HG03558 (cell line): ENCODE data around the gene ITGA5.

Experiments
- ATAC-seq: cut with Tn5 transposase; IDR thresholded peaks from one replicate; pipeline ENCODE4 v1.9.1; 2021; ENCODE audit warnings: moderate number of reproducible peaks; ENCODE audit not compliant: unreplicated experiment; ENCODE audit errors: extremely low read depth

ITGA5 gene

GRCh38 chr12:54392485-54393206 lies 26.4 kb downstream of the ITGA5 start:
- ATAC-seq = no peak

DNA sequence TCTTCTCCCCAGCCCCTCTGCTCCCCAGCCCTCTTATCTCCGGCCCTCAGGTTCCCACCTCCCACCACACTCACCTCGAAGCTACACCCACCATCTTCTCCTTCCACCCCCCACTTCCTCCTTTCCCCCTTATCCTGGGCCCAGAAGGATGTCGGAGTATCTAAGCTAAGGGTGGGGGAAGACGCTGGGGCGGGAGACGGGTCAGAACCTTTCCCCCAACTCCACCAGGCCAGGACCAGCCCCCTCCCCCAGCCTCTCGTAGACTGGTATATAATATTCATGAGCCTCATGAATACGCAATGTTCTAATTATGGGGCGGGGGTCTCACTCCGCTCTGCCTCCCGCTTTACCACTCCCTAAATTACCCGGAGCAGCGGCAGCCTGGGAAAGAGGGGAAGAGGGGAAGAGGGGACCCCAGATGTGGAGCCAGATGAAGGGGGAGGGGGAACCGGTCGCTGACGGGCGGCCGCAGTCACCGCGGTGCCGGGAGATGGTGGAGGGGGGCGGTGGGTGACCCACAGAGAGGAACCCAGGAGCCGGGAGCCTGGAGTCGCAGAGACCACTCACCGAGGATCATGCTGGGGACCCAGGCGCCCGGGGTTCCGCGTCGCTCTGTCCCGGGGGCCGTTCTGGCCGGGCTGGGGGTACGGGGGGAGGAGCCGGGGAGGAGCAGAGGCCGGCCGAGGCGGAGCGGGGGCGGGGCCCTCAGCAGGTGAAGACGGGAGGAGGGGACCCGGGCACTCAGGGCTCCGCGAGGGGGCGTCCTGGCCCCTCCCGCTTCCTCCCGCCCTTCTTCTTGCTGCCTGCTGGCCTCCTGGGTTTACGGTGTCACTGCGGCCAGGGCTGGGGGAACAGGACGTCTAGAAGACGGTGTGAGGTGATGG lies 28.2 kb downstream of the ITGA5 start:
- no peak for ATAC-seq

DNA sequence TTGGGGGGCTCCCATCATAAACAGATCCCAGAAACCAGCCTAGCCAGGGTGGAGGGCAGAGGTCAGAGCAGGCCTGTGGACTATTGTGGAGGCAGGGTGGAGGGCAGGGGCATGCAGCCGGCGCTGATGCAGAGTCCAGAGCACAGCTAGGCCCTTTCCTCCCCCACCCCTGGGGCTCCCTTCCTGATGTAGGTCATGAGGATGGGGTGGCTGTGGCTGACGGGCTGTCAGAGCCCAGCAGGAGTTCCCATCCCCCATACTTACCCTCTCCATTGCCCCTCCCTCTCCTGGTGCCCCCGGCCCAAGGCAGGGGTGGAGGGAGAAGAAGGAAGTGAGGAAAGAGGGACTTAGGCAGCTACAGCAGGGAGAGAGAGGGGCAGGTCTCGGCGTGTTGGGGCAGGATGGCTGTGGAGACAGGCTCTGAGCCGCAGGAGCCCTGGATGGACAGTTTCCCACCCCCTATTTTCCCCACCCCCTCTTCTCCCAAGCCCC lies 28.8 kb downstream of the ITGA5 start:
- ATAC-seq = no peak

DNA sequence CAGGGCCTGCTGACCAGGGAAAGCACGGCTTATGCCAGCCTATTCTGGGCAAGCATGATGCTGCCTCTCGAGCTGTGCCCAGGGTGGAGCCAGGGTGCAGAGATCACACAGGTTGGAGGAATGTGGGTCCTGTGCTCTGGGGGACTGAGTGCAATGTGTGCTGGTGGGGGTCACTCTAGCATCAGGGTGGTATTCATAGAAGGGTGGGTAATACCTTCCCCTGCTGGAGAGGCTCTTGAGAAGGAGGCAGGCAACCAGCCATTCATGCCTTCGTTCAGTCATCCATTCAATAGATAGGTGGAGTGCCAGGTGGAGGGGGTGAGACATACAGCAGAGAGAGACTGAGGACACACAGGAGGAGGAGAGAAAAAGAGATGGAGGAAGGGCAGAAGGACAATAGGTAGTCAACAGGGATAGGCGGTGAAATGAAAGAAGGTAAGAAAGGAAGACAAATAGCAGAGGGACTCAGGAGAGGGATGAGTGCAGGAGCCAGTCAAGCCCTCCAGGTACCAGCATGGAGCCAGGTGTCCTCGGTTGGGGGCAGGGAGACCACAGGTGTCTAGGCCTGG lies 29.4 kb downstream of the ITGA5 start:
- ATAC-seq = no peak

- no peak for ATAC-seq
These were observed 29.9 kb downstream of the ITGA5 start for GRCh38 chr12:54389134-54389508.

GRCh38 chr12:54388237-54389133 lies 30.6 kb downstream of the ITGA5 start:
- no peak for ATAC-seq

DNA sequence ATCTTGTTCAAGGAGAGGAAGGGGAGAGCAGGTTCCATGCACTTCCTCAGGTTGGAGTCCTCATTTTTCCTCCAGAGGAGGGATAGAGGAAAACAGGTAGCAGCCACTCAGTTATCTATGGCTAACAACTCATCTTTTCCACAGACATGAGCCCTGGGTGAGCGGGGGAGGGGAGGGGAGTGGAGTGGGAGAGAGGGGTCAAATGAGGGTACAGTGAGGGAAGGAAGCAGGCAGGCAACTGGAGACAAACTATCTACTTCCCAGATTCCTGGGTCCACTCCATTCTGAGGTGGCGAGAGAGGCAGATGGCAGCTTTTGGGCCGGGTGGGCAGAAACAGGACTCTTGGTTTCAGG lies 32.0 kb downstream of the ITGA5 start:
- ATAC-seq = no peak

GRCh38 chr12:54386403-54387113 lies 32.5 kb downstream of the ITGA5 start:
- no peak for ATAC-seq

DNA sequence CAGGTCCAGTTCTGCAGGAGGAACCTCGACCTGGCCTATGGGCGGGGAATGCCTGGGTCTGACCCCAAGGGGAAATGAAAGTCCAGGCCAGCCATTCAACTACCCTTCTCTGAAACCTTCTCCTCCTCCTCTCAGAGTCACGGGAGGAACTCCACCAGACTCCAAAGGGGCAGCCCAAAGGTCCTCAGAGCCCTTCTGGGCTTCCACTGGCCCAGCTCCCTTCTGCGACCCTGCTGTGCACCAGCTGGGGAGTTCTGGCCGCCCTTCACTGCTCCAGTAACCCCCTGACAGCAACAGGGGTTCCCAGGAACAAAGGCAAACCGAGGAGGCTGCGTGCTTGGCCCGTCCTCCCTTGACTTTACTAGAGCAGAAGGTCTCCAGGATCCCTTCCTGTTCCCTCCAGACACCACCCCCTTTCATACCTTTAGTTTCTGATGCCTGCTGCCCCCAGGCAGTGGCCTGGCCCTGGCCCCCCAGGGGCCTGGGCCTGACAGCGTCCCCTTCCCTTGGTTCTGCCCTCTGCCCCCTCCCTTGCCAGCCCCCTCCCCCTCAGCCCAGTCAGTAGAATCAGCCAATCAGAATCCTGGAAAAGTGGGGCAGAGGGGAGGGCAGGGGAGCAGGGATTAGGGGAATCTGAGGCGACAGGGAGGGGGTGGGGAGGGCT lies 33.7 kb downstream of the ITGA5 start:
- no peak for ATAC-seq

DNA sequence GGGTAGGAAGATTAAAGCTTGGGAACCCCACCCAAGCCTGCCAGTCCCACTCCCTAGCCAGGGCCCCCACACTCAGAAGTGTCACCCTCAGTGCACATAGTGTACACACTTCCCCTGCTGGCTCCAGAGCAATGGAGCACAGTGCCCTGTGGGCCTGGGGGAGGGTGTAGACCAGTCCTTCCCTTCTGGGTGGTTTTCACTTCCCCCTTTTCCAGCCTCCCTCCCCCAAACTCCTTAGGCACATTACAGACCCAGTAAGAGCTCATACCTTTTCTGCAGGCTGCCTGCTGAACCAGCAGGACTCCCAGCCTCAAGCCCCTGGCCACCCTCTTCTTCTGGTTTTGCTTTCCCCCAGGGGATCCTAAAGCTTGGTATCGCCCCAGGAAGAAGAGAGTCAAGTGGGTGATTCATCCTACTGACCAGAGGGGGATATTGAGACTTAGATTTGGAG lies 34.5 kb downstream of the ITGA5 start, which contains the start of gene ZNF385A:
TSS of gene ZNF385A (minus strand) at position 143 of the 451 bp plus-strand sequence. CDS start 219 bp downstream, outside the sequence.
- no peak for ATAC-seq

DNA sequence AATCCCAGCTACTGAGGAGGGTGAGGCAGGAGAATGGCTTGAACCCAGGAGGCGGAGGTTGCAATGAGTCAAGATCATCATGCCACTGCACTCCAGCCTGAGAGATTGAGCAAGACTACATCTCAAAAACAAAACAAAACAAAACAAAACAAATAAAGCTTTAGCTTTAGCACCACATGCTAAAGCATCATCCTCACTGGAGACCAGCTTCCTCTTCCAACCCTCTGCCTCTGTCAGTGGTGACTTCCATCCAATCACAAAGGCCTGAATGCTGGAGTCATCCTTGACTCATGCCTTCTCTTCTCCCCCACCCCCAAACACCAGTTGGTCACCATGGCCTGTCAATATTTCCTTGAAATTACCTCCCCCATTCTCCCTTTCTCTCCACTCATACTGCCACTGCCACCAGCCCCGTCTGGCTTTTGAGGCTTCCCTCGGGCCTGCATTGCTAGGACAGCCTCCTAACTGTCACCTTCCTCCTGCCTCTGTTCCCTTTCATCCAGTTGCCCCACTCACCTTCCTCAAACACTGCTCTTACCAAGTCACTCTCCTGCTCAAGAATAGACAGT lies 35.9 kb downstream of the ITGA5 start:
- ATAC-seq = no peak

DNA sequence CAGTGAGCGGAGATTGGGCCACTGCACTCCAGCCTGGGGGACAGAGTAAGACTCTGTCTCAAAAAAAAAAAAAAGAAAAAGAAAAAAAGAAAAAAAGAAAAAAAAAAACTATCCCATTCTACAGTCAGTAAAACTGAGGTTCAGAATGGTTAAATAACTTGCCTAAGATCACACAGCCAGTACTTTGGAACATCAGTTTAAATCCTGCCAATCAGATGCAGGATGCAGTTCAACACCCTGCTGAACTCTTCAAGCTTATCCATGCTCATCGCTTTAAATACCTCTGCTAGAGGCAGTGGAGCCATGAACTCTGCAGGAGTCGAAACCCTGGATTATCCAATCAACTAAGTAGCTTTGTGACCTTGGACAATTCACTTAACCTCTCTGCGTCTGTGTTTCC lies 37.9 kb downstream of the ITGA5 start:
- no peak for ATAC-seq

GRCh38 chr12:54379398-54380201 lies 39.5 kb downstream of the ITGA5 start:
- peak; percentile 72 for ATAC-seq

GRCh38 chr12:54378796-54379397 lies 40.2 kb downstream of the ITGA5 start:
- no peak for ATAC-seq

DNA sequence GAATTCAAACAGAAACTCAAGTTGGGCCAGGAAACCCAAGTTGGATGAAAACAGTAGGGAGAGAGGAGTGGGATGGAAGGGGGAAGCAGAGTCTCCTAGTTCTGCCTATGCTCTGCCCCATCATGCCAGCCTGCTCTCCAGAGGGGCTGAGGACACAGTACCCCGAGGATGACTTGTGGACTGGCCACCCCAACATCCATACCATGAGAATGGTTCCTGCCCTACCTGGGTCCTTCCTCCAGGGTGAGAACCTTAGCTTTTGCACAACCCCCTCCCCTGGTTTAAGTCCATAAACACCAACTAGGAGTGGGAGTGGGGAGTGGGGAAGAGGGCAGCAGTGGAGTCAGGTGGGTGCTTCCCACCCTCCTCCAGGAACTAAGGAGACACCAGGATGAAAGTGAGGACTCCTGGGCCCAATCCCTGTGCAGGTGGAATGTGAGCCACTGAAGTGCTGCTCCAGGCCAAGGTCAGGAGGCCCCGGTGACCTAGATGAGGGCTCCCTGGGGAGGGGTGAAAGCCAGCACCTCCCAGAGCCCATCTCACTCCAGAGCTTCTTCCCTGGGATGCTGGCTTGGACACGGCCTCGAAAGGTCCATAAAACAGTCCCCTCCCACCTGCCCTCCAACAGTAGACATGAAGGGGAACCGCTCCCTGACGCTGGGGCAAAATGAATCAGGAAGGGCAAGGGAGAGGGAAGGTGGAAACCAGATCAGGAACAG lies 41.1 kb downstream of the ITGA5 start:
- no peak for ATAC-seq

DNA sequence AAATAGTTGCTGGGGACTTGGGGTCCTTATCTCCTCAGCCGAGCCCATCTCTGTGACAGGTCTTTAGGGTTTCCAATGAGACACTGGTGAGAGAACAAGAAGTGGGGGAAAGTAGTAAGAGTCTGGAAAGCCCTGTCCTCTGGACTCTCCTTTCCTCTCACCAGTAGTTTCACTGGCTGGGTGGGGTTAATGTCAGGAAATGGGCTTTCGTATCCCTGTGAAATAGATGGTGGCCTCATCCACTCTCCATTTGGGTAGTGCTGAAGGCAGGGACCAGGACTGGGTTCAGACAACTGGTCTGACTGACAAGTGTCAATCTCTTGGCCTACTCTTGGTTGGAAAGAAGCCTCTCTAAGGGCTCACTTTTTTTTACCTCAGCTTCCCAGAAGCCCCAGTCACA lies 42.1 kb downstream of the ITGA5 start:
- no peak for ATAC-seq

DNA sequence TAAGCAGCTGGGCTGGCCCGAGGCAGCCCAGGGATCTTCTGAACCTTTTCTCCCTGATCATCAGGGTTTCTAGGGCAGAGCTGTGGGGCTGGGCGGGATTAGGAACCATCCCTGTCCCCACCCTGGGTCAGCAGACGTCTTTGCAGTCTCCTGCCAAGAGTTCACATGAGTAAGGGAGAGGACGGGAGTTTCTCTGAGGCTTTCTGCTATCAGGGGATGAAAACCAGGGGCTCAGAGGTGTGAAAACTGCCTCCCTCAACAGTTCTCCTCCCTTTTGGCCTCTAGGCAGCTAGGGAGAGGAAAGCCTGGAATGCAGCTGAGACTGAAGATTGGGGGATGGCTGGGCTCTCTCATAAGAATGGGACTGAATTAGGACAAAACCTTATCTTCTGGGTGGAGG lies 42.5 kb downstream of the ITGA5 start:
- no peak for ATAC-seq
